ENCODE results near the gene GCKR. TPM values are rescaled to one million over a fixed set of nuclear protein-coding genes. Genes with fewer than 3 reads are reported as not detected.
"Not testable (repeated sequence)": the region's sequence is repeated elsewhere in the genome, so short reads cannot be mapped to it uniquely, and the experiment has no call there.

GCKR gene
- total RNA-seq, 1 experiment from 2014 or later: not detected

DNA sequence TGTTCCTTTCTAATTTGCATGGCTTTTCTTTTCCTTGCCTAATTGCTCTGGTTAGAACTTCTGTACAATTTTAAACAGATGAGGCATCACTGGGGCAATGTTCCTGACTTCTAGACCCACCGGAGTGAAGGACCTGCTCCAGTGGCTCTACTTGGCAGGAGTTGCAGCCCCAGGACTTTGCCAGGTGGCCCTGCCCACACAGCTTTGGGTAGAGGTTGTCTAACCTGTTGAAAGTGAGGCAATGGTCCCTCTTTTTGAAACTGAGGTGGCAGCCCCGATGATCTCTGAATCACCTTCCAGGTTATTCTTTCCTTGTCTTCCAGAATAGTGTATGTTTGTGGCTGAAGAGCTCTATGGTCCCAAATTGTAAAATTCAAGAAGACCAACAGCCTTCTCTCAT is 56.3 kb downstream of the GCKR start:
- TF ChIP-seq CBX3 (IDR thresholded peaks at IDR 0.05; ENCODE audit: low read depth) (no peak), SP1 (IDR thresholded peaks at IDR 0.05; ENCODE audit: low read depth) (no peak), FOSL1 (IDR thresholded peaks at IDR 0.05; ENCODE audit: low read depth) (no peak), EGR1 (IDR thresholded peaks at IDR 0.05; ENCODE audit: low read depth) (no peak), EZH2 (IDR thresholded peaks at IDR 0.05) (no peak), ZNF274 (IDR thresholded peaks at IDR 0.05; ENCODE audit: low read depth, low read length) (no peak), TCF7L2 (IDR thresholded peaks at IDR 0.05; ENCODE audit: borderline replicate concordance, extremely low read depth, insufficient read depth, insufficient read length) (no peak), CEBPB (IDR thresholded peaks at IDR 0.05; ENCODE audit: low read depth) (no peak), EZH2phosphoT487 (IDR thresholded peaks at IDR 0.05; ENCODE audit: borderline replicate concordance) (no peak), POLR2AphosphoS5 (IDR thresholded peaks at IDR 0.05; ENCODE audit: low read depth, low read length) (no peak), RAD21 (IDR thresholded peaks at IDR 0.05; ENCODE audit: low read depth) (no peak)
- TF ChIP-seq, protein P1, sequence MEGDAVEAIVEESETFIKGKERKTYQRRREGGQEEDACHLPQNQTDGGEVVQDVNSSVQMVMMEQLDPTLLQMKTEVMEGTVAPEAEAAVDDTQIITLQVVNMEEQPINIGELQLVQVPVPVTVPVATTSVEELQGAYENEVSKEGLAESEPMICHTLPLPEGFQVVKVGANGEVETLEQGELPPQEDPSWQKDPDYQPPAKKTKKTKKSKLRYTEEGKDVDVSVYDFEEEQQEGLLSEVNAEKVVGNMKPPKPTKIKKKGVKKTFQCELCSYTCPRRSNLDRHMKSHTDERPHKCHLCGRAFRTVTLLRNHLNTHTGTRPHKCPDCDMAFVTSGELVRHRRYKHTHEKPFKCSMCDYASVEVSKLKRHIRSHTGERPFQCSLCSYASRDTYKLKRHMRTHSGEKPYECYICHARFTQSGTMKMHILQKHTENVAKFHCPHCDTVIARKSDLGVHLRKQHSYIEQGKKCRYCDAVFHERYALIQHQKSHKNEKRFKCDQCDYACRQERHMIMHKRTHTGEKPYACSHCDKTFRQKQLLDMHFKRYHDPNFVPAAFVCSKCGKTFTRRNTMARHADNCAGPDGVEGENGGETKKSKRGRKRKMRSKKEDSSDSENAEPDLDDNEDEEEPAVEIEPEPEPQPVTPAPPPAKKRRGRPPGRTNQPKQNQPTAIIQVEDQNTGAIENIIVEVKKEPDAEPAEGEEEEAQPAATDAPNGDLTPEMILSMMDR (IDR thresholded peaks at IDR 0.05 in 2 of 3, conservative IDR thresholded peaks at IDR 0.05 in 1 of 3; ENCODE audit: borderline replicate concordance in 1 of 3, insufficient read depth in 1 of 3, low read depth in 2 of 3, low read length in 2 of 3): no peak
- no peak overlapping the region for H3K27ac ChIP-seq (ENCODE audit: low read depth, low read length)
- ChIA-PET POLR2A (no interaction called here), RAD21 (ENCODE audit: low non-redundant PET in 1 of 2, low total read pairs in 2 of 2, uncharacterized antibody in 2 of 2, unreplicated experiment in 2 of 2) (no interaction called here), CTCF (no interaction called here)
- no peaks in the 10 kb centered on the region for H3K4me1 ChIP-seq (ENCODE audit: control insufficient read depth in 1 of 2, insufficient read depth in 2 of 2, low read length in 2 of 2)
- H4K20me1 ChIP-seq (ENCODE audit: insufficient read depth): no peaks in the 10 kb centered on the region
- intact Hi-C loops (cut with micrococcal nuclease): no loop called here
- H3K36me3 ChIP-seq (ENCODE audit: control insufficient read depth in 1 of 2, insufficient read depth in 2 of 2, low read length in 2 of 2): no peaks in the 10 kb centered on the region
- no peak for DNase-seq (ENCODE audit: low read depth, low spot score)
- H3K27me3 ChIP-seq (ENCODE audit: insufficient read depth, low read length): no peaks in the 10 kb centered on the region
- no peaks in the 10 kb centered on the region for H3K79me2 ChIP-seq (ENCODE audit: insufficient read depth, low read length)
- H3K9me3 ChIP-seq (ENCODE audit: control insufficient read depth in 1 of 2, insufficient read depth in 1 of 2, low read depth in 1 of 2, low read length in 2 of 2): no peaks in the 10 kb centered on the region
- BruUV-seq (replicated peaks): no TSS peak
- H3K4me2 ChIP-seq (ENCODE audit: low read length): no peak overlapping the region
- no peaks in the 10 kb centered on the region for H3K9me2 ChIP-seq (ENCODE audit: insufficient read depth)
- H3K4me3 ChIP-seq (replicated peaks in 1 of 2; ENCODE audit: low read depth in 1 of 2, low read length in 2 of 2): no peak overlapping the region
- ATAC-seq: no peak
- no peak overlapping the region for H2AFZ ChIP-seq (ENCODE audit: low read depth, low read length, poor library complexity, severe bottlenecking)
- H3K9ac ChIP-seq (ENCODE audit: low read length): no peak overlapping the region

GRCh38 chr2:27554451-27554850 is 57.8 kb downstream of the GCKR start:
- ATAC-seq; H3K9ac ChIP-seq (ENCODE audit: low read length); RAD21 ChIA-PET (ENCODE audit: low non-redundant PET in 1 of 2, low total read pairs in 2 of 2, uncharacterized antibody in 2 of 2, unreplicated experiment in 2 of 2); DNase-seq (ENCODE audit: low read depth, low spot score); H4K20me1 ChIP-seq (ENCODE audit: insufficient read depth); H3K9me2 ChIP-seq (ENCODE audit: insufficient read depth); H3K36me3 ChIP-seq (ENCODE audit: control insufficient read depth in 1 of 2, insufficient read depth in 2 of 2, low read length in 2 of 2); H3K4me2 ChIP-seq (ENCODE audit: low read length); BruUV-seq (replicated peaks); POLR2A ChIA-PET; H3K27ac ChIP-seq (ENCODE audit: low read depth, low read length); H3K27me3 ChIP-seq (ENCODE audit: insufficient read depth, low read length); H3K9me3 ChIP-seq (ENCODE audit: control insufficient read depth in 1 of 2, insufficient read depth in 1 of 2, low read depth in 1 of 2, low read length in 2 of 2); CTCF ChIA-PET; H3K4me1 ChIP-seq (ENCODE audit: control insufficient read depth in 1 of 2, insufficient read depth in 2 of 2, low read length in 2 of 2); H3K79me2 ChIP-seq (ENCODE audit: insufficient read depth, low read length); H3K4me3 ChIP-seq (replicated peaks in 1 of 2; ENCODE audit: low read depth in 1 of 2, low read length in 2 of 2); H2AFZ ChIP-seq (ENCODE audit: low read depth, low read length, poor library complexity, severe bottlenecking); intact Hi-C loops (cut with micrococcal nuclease): not testable (repeated sequence)

All from HCT116 (cell line).